GM19043 (cell line): ENCODE data around the gene ARHGAP32.
"Not testable (repeated sequence)": the region's sequence is repeated elsewhere in the genome, so short reads cannot be mapped to it uniquely, and the experiment has no call there.

Experiments used
- ATAC-seq: cut with Tn5 transposase; IDR thresholded peaks from one replicate; pipeline ENCODE4 v1.9.1; 2021; ENCODE audit warnings: low read depth; ENCODE audit not compliant: unreplicated experiment

Gene ARHGAP32

DNA sequence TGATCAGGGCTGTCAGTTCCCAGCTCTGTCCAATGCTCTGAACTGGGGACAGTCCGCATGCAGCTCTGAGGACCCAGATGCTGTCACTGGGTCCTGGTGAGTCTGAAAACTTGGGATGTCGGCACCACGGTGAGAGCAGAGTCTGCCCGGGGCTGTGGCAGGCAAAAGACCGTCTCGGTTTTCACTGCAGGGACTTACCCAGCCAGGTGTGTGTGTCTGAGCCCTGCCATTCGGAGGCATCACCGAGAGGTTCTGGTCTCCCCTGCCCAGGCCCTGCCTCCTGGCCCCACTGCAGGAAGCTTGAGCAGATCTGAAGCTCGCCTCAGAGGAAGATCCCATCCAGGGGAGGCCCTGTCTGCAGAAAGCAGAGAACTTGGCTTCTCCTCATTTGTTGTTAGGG lies 254.6 kb downstream of the ARHGAP32 start:
- ATAC-seq = no peak

DNA sequence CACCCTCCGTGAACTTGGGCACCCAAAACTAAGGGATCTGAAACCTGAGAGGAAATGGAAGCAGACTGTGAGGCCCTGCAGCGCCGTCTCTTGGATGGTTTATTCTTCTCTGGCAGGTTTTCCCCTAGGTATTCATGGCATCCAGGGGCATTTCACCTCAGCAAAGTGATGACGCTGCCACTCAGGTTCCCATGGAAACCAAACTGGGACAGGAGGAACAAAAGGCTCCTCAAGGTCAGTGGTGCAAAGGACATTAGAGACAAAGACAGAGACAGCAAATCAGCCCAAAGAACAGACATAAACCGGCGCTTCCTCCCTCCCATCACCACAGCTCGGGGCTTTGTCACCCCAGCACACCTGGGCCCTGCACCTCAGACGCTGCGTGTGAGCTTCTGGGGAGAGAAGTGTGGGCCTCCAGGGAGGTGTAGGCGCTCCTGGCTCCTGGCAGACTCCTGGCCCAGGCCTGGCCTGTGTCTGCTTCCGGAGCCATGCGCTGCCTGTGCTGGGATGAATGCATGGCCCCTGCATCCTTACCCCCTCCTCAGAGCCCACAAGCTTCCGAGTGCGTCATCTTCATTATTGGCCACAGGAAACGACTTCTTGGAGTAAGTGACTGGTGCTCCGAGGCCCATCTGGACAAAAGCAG lies 255.4 kb downstream of the ARHGAP32 start:
- no peak for ATAC-seq

DNA sequence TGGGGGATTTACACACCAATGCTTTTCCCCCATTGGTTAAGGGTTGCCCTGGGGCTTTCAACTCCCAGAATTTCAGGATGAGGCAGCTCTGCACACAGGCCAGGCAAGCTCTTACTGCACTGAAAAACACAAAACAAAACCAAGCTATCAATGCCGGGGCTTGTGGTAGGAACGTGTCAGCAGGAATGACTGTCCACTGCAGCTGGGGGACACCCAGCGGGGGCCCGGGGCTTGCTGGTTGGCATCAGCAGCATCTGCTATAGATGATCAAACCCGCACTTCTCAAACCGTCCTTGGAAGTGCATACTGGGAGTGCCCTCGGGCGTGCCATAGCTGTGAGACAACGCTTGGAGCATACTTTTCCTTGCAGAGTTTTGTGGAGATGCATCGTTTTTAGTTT lies 257.2 kb downstream of the ARHGAP32 start:
- ATAC-seq = no peak

DNA sequence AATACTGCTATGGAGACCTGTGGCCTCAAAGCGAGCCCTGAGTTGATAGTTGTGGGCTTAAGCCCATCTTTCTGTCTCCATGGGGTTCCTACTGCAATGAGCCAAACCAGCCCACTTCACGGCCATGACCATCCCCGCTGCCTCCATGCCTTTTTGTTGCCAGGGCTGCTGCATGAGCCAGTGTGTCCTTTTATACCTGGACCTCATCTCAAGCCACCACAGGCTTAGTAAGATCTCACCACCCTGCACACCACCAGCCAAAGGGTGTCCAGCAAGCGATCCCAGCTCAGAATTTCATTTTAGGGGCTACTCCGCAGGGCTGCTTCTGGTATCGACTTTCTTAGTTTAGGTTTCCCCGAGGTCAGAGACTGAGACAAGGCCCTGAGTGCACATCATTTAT lies 257.8 kb downstream of the ARHGAP32 start:
- no peak for ATAC-seq

DNA sequence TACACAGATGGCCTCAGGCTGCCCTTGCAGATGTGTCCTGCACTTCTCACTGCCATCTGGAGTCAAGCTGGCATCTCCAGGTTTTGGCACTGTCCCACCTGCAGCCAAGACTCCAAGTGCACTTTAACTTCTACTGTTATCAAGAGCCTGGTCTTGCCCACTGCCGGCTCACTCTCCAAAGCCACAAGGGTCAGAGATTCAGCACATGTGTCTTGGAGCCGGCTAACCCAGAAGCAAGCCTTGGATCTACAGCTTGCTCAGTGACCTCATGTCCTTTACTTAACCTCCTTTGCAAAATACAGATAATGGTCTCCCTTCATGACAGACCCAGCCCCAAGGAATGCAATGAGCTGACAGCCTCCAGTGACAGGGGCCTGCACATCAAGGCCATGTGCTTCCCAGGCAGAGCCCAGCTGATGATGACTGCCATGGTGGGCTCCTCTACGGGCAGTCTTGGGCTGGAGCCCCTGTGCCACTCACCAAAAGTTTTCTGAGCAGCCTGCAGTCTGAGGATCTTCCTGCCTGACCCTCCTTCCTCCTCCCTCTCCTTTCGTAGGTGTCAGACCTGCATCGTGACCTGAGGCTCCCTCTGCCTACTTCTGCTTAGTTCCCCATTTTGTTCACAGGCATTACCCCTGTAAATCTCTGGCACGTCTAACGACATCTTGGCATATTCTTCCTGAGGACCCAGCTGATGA lies 258.5 kb downstream of the ARHGAP32 start:
- ATAC-seq = no peak

DNA sequence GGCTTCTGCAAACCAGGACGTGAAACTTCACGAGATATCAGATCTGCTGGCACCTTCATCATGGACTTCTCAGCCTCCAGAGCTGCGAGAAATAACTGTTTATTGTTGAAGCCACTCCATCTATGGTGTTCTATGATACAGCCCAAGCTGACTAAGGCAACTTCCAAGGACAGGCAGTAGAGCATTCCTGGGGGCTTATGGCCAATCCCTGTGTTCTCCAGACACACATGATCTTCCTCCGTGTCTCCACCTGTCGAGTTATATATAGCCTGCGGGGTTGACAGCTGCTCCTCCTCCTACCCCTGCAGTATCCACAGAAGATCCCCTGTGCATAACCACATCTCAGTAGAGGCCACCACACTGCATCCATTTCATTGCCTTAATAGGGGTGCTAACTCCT lies 260.5 kb downstream of the ARHGAP32 start:
- ATAC-seq = no peak

DNA sequence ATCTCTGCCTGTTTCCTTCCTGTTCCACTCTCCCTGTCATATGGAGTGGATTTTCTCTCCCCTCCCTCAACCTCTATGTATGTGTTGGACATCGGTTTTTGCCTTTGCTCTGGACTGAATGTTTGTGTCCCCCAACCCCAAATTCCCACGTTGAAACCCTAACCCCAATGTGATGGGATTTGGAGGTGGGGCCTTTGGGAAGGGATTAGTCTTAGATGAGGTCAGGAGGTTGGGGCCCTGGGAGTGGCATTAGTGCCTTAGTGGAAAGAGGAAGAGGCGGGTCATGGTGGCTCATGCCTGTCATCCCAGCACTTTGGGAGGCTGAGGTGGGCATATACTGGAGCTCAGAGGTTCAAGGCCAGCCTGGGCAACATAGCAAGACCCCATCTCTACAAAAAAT lies 261.1 kb downstream of the ARHGAP32 start:
- no peak for ATAC-seq

DNA sequence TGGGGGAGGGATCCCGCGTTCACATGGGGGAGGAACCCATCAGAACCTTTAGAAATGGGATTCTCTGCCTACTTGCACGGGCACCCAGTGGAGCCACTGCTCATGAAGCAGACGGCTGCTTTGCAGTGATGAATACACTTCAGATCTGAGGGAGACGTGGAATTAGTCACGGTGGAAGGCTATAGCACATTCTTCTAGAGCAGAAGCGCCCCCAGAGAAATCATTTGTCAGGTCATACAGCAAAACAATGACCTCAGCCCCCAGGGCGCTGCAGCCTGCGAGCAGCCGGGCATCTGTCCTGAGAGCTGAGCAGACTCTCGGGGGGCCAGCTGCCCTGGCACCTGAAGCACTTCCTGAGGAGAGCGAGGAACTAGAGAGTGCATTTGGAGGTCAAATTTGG lies 262.1 kb downstream of the ARHGAP32 start:
- no peak for ATAC-seq

DNA sequence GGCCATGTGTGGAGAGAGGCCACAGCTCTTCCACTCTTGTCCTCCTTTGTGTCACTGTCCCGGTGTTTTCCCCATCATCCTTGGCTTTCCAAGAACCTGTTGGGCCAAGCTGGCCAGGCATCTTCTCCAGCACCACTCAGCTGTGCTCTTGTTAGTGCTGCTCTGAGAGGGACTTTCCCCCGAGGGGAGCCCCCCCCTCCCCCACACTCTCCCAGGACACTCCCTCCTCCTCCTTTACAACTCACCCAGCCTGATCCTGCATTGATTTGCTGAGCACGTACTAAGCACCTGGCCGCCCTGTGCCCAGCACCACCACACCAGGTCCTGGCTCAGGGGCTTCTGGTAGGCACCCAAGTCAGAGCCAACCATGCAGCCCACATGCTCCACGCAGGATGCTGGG lies 262.7 kb downstream of the ARHGAP32 start:
- ATAC-seq = no peak

DNA sequence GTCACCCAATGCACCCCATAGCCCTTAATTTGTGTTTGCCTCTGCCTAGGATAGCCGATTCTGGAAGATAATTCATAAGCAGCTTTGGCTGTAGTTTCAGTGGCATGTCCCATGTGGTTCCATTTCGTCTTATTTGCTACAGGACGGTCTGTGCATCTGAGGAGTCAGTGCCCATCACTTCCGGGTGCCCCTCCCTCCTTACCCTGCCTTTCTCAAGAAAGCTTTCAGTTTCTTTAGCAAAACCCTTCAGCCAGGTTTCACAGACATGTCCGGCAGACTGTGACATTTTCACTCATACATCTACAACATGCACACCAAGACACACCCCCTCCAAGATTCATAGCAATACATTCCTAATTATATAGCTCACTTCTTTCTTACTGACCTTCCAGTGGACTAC lies 263.7 kb downstream of the ARHGAP32 start:
- peak; percentile 99 for ATAC-seq

DNA sequence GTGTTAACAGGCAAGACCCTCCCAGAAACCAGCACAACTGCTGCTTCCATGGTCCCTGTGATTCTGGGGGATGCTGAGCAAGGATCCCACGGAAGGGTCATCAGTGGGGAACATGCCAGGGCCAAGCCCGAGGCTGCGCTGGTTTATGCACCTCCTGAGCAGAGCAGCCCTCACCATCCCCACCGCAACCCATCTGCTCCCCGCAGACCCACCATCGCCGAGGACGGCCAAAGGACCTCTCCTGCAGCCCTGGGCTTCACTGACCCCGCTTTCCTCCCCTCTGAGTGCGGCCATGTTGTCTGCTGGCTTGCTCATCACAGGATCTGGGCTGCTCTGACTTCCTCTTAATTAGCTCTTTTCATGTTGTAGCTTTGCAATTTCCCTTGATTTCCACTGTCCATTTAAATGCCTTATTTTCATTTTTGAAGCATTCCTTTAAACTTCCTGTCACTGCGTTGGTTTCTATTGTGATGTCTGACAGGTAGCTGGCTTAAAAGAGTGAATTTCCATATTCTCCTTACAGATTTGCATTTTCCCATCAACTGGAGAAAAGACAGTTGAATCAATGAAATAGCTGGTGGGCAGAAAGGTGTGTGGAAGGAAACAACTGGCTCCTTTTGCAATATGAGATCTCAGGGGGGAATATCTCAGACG lies 264.3 kb downstream of the ARHGAP32 start:
- ATAC-seq = no peak

DNA sequence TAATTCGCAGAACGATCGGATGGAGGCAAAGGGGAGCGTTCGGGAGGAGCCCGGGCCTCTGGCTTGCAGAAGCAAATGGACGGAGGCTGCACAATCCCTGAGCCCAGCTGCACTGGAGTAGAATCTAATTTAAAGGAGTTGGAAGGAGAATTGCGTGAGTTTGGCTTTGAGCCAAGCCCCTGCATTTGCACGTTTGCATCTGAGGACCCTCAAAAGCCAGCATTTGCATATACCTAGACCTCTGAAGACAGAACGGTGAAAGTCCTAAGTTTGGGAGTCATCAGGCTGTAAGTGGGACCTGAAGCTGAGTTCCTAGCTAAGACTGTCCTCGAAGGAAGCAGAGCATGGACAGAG lies 265.0 kb downstream of the ARHGAP32 start:
- no peak for ATAC-seq

DNA sequence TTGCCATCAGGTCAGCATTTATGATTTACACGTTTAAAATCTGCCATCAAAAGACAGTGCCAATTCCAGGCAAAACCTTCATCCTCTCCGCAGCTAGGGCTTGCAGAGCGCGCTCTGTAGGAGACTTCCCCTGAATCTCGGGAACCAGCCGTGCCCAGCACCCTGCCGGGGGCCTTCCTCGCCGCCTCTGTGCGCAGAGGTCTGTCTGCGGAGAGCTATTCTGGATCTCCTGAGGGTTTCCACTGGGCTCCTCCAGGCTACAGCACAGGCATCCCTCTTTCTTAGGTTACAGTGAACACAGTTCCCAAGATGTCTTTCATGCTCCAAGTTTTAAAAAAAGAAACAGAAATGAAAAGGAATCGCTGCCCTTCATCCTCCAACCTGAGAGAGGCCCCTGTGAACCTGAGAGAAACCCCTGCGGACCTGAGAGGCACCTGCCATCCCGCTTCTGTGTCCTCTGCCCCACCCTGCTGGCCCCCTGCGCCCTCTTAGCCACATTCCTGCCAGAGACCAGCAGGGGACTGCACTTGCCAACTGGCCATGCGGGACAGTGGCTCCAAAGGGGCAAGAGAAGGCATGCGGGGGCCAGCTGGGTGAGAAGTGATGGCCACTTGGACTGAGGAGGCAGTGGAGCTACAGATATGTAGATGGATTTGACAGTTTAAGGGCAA lies 265.6 kb downstream of the ARHGAP32 start:
- ATAC-seq = no peak

DNA sequence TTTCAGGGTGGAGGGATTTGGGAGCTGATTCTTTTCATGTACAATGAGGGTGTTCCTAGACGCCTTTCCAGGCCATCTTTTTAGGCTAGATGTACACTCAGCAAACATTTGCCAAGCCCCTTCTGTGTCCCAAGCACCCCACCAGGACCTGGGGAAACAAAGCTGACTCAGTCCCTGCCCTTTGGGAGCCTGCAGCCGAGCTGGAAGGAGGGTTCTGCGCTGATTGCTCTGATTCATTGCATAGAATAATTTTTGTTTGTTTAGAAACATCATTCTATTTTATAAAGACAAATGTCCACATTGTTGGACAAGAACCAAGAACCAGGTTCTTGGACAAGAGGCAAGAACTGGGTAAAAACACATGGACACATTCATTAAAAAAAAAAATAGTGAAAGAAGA lies 266.1 kb downstream of the ARHGAP32 start:
- no peak for ATAC-seq

DNA sequence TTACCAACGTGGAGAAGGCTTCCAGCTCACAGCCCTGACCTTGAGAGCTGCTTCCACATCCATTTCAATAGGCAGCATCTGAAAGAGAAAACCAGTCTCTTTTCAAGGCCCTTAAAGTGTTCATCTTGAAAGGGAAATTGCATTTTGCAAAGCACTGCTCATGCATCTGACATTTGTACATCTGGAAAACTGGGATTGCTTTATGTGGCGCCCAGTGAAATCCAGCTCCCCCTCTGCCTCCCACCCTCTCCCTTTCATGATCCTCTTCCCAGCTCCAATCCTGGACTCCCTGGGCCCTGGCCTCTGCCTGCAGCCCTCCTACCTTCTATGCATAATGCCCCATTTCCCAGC lies 266.9 kb downstream of the ARHGAP32 start:
- ATAC-seq = no peak

DNA sequence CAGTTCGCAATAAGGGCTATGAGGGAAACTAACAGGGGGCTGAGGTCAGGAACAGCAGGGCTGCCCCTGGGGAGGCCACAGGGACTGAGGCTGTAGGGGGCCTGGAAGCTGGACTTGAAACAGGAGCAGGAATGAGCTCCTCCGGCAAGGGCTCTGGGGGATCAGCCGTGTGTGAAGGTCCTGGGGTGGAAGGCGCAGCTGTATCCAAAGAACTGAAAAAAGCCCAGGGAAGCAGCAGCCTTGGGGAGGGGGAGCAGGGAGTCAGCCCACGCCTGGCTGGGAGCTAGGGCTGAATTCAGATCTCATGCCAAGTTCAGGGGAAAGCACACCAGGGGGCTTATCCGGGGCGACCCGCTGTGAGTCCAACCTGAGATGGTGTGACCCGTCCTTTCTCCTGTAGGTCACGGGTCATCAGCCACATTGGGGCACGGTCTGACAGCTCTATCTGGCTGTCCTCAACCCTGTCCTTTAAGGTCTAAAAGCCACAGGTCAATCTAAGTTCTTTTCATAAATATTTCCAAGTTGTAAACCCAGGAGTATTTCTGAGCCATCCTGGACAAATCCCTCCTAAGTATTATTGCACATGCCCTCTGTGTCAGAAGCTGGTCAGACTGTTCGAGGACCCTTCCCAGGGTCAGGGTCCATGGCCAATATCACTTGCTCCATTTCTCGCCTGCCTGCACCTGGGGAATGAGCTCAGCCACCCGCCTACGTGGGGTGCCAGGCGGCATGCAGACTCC lies 267.4 kb downstream of the ARHGAP32 start:
- no peak for ATAC-seq

DNA sequence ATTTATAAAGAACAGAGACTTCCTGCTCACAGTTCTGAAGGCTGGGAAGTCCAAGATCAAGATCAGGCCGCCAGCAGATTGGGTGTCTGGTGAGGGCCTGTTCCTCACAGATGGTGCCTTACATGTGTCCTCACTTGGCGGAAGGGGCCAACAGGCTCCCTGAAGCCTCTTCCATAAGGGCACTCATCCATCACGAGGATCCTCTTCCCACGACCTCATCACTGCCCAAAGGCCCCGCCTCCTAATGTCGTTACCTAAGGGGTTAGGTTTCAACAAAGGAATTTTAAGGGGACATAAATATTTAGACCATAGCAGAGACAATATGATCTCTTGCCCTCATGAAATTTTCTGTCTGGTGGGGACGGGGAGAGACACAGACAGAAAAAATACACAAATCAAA lies 268.0 kb downstream of the ARHGAP32 start:
- no peak for ATAC-seq

DNA sequence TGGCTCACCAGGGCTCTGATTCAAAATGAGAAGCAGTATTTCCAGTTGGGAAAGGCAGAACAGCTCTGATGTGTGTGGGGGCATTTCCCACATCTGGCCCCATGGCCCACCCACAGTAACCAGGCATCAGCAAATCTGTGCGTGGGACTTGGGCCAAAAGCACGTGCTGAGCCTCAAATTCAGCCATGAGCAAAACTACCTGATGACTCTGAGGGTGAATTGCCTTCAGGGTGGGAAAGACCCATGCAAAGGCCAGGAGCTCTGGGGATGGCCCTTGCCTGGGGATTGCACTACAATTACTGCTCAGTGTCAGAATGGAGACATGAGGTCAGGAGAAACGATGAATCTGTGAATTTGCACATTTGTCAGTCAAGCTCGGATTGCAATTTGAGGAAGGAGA lies 270.3 kb downstream of the ARHGAP32 start:
- ATAC-seq = no peak

DNA sequence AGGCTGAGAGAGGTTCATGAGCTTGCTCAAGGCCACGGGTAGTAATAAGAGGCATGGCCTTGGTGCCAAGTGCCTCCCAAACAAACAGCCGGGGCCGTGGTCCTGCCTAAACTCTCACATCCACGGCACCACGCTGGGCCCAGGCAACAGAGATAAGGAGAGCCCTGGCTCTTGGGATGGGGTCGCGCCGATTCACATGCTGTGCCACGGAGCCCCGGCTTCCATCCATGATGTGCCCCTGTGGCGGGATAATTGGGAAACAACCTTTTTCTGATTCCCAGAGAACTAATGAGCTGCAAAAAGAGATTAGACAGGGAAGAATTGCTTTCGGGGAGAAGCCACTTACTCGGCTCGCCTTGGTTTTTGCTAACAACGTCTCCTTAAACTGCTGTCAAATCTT lies 271.5 kb downstream of the ARHGAP32 start:
- ATAC-seq = no peak

DNA sequence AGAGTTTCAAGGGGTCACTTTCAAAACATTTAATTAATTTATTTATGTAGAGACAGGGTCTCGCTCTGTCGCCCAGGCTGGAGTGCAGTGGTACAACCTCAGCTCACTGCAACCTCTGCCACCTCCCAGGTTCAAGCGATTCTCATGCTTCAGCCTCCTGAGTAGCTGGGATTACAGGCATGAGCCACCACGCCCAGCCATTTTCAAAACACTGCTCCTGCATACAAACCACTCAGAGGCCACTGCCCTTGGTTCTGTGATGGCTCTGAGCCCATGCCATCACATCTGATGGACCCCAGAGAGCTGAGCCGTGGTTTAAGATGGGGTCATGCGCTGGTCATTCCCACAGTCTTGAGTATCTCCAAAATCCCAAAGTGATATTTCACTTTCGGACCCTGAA lies 272.5 kb downstream of the ARHGAP32 start:
- not testable (repeated sequence) for ATAC-seq

DNA sequence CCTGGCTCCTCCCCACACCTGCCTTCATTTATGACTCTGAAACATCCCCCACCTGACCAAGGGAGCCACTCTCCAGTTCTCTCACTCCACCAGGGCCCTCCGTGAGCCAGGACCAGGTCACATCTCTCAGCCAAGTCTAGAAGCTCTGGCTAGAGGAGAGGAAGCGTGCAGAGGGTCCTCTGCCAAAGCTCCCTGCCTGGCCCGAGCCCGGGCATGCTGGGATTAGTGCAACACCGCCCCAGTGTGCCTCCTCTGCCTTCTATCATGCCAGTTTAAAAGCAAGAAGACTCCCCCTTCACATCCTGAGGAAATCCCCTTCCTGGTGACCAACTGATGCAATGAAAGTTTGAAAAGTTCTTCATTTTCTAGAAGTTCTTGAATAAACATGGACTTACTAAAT lies 272.9 kb downstream of the ARHGAP32 start:
- ATAC-seq = no peak
